ENCODE data around the gene SPATA31D4.

SPATA31D4 gene

GRCh38 chr9:81892440-81892839, 35.8 kb upstream of the SPATA31D4 start:
- no peaks in the 10 kb centered on the region for H3K9me3 ChIP-seq (ENCODE audit: severe bottlenecking)
- H3K4me3 ChIP-seq (ENCODE audit: low read depth, low read length), result no peak overlapping the region
- no peaks in the 10 kb centered on the region for H3K36me3 ChIP-seq
- no peak overlapping the region for H3K27ac ChIP-seq
- TF ChIP-seq, protein P1, sequence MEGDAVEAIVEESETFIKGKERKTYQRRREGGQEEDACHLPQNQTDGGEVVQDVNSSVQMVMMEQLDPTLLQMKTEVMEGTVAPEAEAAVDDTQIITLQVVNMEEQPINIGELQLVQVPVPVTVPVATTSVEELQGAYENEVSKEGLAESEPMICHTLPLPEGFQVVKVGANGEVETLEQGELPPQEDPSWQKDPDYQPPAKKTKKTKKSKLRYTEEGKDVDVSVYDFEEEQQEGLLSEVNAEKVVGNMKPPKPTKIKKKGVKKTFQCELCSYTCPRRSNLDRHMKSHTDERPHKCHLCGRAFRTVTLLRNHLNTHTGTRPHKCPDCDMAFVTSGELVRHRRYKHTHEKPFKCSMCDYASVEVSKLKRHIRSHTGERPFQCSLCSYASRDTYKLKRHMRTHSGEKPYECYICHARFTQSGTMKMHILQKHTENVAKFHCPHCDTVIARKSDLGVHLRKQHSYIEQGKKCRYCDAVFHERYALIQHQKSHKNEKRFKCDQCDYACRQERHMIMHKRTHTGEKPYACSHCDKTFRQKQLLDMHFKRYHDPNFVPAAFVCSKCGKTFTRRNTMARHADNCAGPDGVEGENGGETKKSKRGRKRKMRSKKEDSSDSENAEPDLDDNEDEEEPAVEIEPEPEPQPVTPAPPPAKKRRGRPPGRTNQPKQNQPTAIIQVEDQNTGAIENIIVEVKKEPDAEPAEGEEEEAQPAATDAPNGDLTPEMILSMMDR (IDR thresholded peaks at IDR 0.05; ENCODE audit: low read depth, low read length), result no peak
- H3K27me3 ChIP-seq (ENCODE audit: insufficient read depth, low read depth, severe bottlenecking), result no peaks in the 10 kb centered on the region
- DNase-seq, result no peak

DNA sequence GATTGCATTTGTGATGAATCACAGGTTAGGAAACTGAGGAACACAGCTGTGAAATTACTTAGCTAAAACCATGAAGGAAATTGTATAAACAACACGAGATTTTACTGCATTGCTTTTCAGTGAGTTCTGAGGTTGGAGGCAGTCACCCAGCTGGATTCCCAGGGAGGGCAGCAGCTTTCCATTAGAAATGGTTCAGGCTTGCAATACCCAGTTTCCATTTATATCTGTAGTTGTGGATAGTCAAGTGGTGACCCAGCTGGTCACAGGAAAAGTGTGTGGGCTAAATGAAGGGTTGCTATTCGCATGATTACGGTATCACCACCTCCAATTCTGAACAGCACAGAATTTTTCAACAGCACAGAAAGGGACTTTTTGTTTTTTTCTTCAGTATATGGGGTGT, 34.3 kb upstream of the SPATA31D4 start:
- no peaks in the 10 kb centered on the region for H3K36me3 ChIP-seq
- TF ChIP-seq, protein P1 (IDR thresholded peaks at IDR 0.05; ENCODE audit: low read depth, low read length), result no peak
- no peak overlapping the region for H3K4me3 ChIP-seq (ENCODE audit: low read depth, low read length)
- DNase-seq, result no peak
- H3K27me3 ChIP-seq (ENCODE audit: insufficient read depth, low read depth, severe bottlenecking), result no peaks in the 10 kb centered on the region
- H3K9me3 ChIP-seq (ENCODE audit: severe bottlenecking), result no peaks in the 10 kb centered on the region
- H3K27ac ChIP-seq, result no peak overlapping the region

DNA sequence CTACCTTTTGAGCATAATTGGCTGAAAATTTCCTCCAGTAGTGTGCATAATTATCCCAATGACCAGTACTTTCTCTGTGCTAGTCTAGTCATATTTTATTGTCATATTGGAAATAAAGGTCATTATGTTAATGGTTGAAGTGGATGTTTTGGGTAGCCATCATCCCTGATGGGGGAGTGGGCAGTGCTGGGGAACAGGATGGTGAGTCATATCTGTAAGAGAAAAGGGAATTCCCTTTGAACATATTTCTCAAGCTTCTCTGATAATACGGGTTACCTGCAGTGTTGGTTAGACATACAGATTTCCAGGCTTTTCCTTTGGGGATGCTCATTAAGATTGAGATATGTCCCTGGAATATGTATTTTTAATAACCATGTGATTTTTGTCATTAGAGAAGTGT, 33.3 kb upstream of the SPATA31D4 start:
- TF ChIP-seq, protein P1 (IDR thresholded peaks at IDR 0.05; ENCODE audit: low read depth, low read length), result no peak
- Histone ChIP-seq H3K4me3 (ENCODE audit: low read depth, low read length) (no peak overlapping the region), H3K27me3 (ENCODE audit: insufficient read depth, low read depth, severe bottlenecking) (no peaks in the 10 kb centered on the region), H3K27ac (no peak overlapping the region), H3K9me3 (ENCODE audit: severe bottlenecking) (no peaks in the 10 kb centered on the region), H3K36me3 (no peaks in the 10 kb centered on the region)
- no peak for DNase-seq

DNA sequence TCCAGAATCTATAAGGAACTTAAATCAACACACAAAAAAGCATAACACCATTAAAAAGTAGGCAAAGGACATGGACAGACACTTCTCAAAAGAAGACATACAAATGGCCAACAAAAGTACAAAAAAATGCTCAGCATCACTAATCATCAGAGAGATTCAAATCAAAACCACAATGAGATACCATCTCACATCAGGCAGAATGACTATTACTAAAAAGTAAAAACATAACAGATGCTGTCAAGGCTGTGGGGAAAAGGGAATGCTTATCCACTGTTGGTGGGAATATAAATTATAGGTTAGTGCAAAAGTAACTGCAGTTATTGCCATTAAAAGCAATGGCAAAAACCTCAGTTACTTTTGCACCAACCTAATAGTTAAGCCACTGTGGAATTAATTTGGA, 32.2 kb upstream of the SPATA31D4 start:
- H3K27ac ChIP-seq, result no peak overlapping the region
- no peaks in the 10 kb centered on the region for H3K27me3 ChIP-seq (ENCODE audit: insufficient read depth, low read depth, severe bottlenecking)
- no peak overlapping the region for H3K4me3 ChIP-seq (ENCODE audit: low read depth, low read length)
- no peak for DNase-seq
- TF ChIP-seq, protein P1 (IDR thresholded peaks at IDR 0.05; ENCODE audit: low read depth, low read length), result no peak
- no peaks in the 10 kb centered on the region for H3K9me3 ChIP-seq (ENCODE audit: severe bottlenecking)
- H3K36me3 ChIP-seq, result no peaks in the 10 kb centered on the region

DNA sequence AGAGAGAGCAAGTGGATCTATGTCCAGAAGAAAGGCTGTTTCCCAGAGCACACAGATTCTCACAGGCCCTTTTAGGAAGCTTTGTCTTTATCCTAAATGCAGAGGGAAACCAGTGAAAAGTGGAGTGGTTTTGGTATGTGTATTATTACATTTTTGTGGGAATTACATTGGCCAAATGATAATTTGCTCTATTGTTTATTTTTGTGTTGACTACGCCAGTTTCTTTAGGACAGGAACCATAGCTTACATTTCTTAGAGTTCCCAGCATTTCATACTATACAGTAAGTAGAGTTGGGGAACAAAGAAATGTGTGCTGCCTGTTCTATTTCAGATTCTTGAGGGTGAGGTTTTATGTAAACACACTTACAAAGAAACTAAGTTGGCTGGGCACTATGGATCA, 29.4 kb upstream of the SPATA31D4 start:
- Histone ChIP-seq H3K27ac (no peak overlapping the region), H3K36me3 (no peaks in the 10 kb centered on the region), H3K27me3 (ENCODE audit: insufficient read depth, low read depth, severe bottlenecking) (no peaks in the 10 kb centered on the region), H3K4me3 (ENCODE audit: low read depth, low read length) (no peak overlapping the region), H3K9me3 (ENCODE audit: severe bottlenecking) (no peaks in the 10 kb centered on the region)
- TF ChIP-seq, protein P1 (IDR thresholded peaks at IDR 0.05; ENCODE audit: low read depth, low read length), result no peak
- no peak for DNase-seq

- no peaks in the 10 kb centered on the region for H3K27me3 ChIP-seq (ENCODE audit: insufficient read depth, low read depth, severe bottlenecking)
- no peak overlapping the region for H3K4me3 ChIP-seq (ENCODE audit: low read depth, low read length)
- no peak for DNase-seq
- no peak overlapping the region for H3K27ac ChIP-seq
- TF ChIP-seq, protein P1 (IDR thresholded peaks at IDR 0.05; ENCODE audit: low read depth, low read length), result no peak
- H3K9me3 ChIP-seq (ENCODE audit: severe bottlenecking), result no peaks in the 10 kb centered on the region
- H3K36me3 ChIP-seq, result no peaks in the 10 kb centered on the region
Measured at GRCh38 chr9:81902196-81902595, 26.0 kb upstream of the SPATA31D4 start.

All from WERI-Rb-1 (cell line).